Measurements from ENCODE around the gene GNE. TPM values are rescaled to one million over a fixed set of nuclear protein-coding genes. Genes with fewer than 3 reads are reported as not detected.
A peak's percentile ranks its signal among the peaks of the same experiment; 100 is the strongest.

The GNE gene
- total RNA-seq, 4 donors from 2014 or later = 30.0 to 42.6 (median 32.6) TPM

DNA sequence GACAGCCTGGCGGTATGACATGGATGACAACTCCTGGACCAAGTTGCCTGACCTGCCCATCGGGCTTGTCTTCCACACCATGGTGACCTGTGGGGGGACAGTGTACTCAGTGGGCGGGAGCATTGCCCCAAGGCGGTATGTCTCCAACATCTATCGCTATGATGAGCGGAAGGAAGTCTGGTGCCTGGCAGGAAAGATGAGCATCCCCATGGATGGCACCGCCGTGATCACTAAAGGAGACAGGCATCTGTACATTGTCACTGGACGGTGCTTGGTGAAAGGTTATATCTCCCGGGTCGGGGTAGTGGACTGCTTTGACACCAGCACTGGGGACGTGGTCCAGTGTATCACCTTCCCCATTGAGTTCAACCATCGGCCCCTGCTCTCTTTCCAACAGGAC is 87.7 kb downstream of the GNE start:
- Histone ChIP-seq H3K4me1 (peaks cover 0 to 16% (median 0%) of the 10 kb centered on the region in 4 donors), H3K36me3 (no peaks in the 10 kb centered on the region), H3K27me3 (peaks cover 0 to 2% of the 10 kb centered on the region in 2 donors), H3K9me3 (no peaks in the 10 kb centered on the region), H3K27ac (no peak overlapping the region), H3K4me3 (no peak overlapping the region)
- DNase-seq (ENCODE audit: low spot score in 2 of 2) = no peak
- TF ChIP-seq, protein P1, sequence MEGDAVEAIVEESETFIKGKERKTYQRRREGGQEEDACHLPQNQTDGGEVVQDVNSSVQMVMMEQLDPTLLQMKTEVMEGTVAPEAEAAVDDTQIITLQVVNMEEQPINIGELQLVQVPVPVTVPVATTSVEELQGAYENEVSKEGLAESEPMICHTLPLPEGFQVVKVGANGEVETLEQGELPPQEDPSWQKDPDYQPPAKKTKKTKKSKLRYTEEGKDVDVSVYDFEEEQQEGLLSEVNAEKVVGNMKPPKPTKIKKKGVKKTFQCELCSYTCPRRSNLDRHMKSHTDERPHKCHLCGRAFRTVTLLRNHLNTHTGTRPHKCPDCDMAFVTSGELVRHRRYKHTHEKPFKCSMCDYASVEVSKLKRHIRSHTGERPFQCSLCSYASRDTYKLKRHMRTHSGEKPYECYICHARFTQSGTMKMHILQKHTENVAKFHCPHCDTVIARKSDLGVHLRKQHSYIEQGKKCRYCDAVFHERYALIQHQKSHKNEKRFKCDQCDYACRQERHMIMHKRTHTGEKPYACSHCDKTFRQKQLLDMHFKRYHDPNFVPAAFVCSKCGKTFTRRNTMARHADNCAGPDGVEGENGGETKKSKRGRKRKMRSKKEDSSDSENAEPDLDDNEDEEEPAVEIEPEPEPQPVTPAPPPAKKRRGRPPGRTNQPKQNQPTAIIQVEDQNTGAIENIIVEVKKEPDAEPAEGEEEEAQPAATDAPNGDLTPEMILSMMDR (IDR thresholded peaks at IDR 0.05) = no peak
- no peak for TF ChIP-seq EP300 (IDR thresholded peaks at IDR 0.05)
- 95 to 96% methylated on average over 11 to 12 of the region's 13 CpGs for WGBS, 2 donors

DNA sequence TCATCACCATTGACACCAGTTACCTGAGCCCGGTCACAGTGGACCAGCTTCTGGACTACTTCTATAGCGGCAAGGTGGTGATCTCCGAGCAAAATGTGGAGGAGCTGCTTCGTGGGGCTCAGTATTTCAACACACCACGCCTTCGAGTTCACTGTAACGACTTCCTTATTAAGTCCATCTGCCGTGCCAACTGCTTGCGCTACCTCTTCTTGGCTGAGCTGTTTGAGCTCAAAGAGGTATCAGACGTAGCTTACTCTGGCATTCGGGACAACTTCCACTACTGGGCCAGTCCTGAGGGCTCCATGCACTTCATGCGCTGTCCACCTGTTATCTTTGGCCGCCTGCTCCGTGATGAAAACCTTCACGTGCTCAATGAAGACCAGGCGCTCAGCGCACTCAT is 88.5 kb downstream of the GNE start:
- Histone ChIP-seq H3K9me3 (no peaks in the 10 kb centered on the region), H3K27me3 (peaks cover 0 to 2% of the 10 kb centered on the region in 2 donors), H3K4me1 (peaks cover 0 to 21% (median 0%) of the 10 kb centered on the region in 4 donors), H3K36me3 (no peaks in the 10 kb centered on the region), H3K27ac (no peak overlapping the region), H3K4me3 (no peak overlapping the region)
- DNase-seq (ENCODE audit: low spot score in 2 of 2) = no peak
- TF ChIP-seq POLR2A (IDR thresholded peaks at IDR 0.05) (no peak), EP300 (IDR thresholded peaks at IDR 0.05) (no peak)
- TF ChIP-seq, protein P1 (IDR thresholded peaks at IDR 0.05) = no peak
- WGBS, 2 donors = 91 to 94% methylated on average over 17 of the region's 17 CpGs

GRCh38 chr9:36169166-36169565 is 89.1 kb downstream of the GNE start, which contains the start of gene CCIN:
TSS of gene CCIN (plus strand) at chr9:36169388. CDS start at chr9:36169503, 115 bp downstream.
- WGBS, 2 donors = 90 to 91% methylated on average over 6 of the region's 6 CpGs
- H3K4me1 ChIP-seq = peaks cover 0 to 21% (median 0%) of the 10 kb centered on the region in 4 donors
- H3K27me3 ChIP-seq = peaks cover 0 to 2% of the 10 kb centered on the region in 2 donors
- no peaks in the 10 kb centered on the region for H3K9me3 ChIP-seq
- no peak within 1 kb of the TSS for H3K27ac ChIP-seq
- H3K4me3 ChIP-seq = no peak within 1 kb of the TSS
- TF ChIP-seq, protein P1 (IDR thresholded peaks at IDR 0.05) = no peak
- no peak for TF ChIP-seq POLR2A (IDR thresholded peaks at IDR 0.05)
- no peaks in the 10 kb centered on the region for H3K36me3 ChIP-seq
- no peak for DNase-seq (ENCODE audit: low spot score in 2 of 2)

DNA sequence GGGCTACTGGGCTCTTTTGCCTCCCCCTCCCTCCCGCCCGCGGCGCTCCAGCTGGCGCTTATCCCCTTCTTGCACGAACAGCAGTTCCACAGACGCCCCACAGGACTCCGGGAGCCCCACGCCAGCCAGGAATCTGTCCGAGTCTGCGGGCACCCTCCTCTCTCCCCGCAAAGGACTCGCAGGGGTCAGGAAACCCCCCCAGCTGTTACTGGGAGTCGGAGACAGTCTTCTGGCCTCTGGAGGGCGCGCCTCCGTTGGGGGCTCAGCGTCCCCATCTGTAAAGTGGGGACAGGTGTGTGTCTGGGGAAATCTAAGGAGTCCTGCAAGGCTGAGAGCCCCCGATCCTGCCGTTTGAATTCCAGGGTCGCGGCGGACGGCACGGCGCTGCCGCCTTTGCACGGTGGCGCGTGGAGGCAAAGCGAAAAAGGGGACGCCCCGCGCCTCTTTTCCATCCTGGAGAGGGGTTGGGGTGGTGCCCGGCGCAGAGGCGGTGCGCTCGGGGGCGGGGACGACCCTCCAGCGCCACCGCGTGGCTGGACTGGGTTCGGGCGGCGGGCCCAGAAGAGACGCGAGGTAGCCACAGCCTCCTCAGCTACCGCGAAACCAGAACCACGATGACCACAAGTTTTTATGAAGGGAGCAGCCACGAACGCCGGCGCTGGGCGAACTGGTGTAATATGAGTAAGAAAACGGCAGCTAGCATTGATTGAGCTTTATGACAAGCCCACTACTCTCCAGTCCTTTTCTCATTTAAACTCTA is 91.9 kb downstream of the GNE start:
- Histone ChIP-seq H3K9me3 (no peaks in the 10 kb centered on the region), H3K36me3 (no peaks in the 10 kb centered on the region), H3K4me1 (peaks cover 0 to 35% (median 9%) of the 10 kb centered on the region in 4 donors), H3K27me3 (peaks cover 0 to 2% of the 10 kb centered on the region in 2 donors), H3K27ac (peak overlapping the region in 3 of 4 donors; percentile 15 to 79 (median 62)), H3K4me3 (peak overlapping the region; percentile 24 to 51 (median 42))
- WGBS, 2 donors = 1 to 3% methylated on average over 46 to 57 of the region's 58 CpGs
- no peak for TF ChIP-seq POLR2A (IDR thresholded peaks at IDR 0.05)
- TF ChIP-seq, protein P1 (IDR thresholded peaks at IDR 0.05) = peak; percentile 96 to 97 (median 97)
- peak in 1 of 2 donors; percentile 62 for TF ChIP-seq EP300 (IDR thresholded peaks at IDR 0.05)
- DNase-seq (ENCODE audit: low spot score in 2 of 2) = peak; percentile 70 to 79

DNA sequence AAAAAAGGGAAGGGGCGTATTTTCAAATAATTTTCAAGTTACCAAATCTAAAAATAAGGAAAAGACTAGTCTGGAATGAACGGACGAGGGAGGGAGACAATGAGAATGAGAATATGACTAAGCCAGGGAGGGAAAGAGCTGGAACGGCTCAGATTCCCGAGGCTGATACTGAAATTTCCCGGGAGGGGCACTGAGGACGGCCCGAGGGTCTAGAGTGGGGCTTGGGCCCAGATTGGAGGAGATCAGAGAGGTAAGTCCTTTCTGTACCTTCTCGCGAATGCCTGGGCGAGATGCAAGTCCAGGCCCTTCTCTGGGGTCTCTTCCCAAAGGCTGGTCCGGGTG is 92.5 kb downstream of the GNE start:
- WGBS, 2 donors = 16 to 37% methylated on average over 12 of the region's 12 CpGs
- Histone ChIP-seq H3K9me3 (no peaks in the 10 kb centered on the region), H3K36me3 (no peaks in the 10 kb centered on the region), H3K27me3 (peaks cover 0 to 2% of the 10 kb centered on the region in 2 donors), H3K4me1 (peaks cover 0 to 35% (median 9%) of the 10 kb centered on the region in 4 donors), H3K4me3 (peak overlapping the region; percentile 24 to 51 (median 42)), H3K27ac (peak overlapping the region in 3 of 4 donors; percentile 15 to 79 (median 62))
- TF ChIP-seq, protein P1 (IDR thresholded peaks at IDR 0.05) = no peak
- TF ChIP-seq POLR2A (IDR thresholded peaks at IDR 0.05) (no peak), EP300 (IDR thresholded peaks at IDR 0.05) (no peak)
- DNase-seq (ENCODE audit: low spot score in 2 of 2) = no peak
